ENCODE results near the gene ZMYND19. TPM values are rescaled to one million over a fixed set of nuclear protein-coding genes. Genes with fewer than 3 reads are reported as not detected.

ZMYND19 gene
- total RNA-seq, 6 donors from 2014 or later = 10.2 to 28.3 (median 20.9) TPM

GRCh38 chr9:137619240-137620047 lies 29.1 kb upstream of the ZMYND19 start:
- DNase-seq = peak in 1 of 2 donors; percentile 91

GRCh38 chr9:137618105-137619067 lies 28.1 kb upstream of the ZMYND19 start, which contains the start of gene EHMT1:
EHMT1 (plus strand) TSS chr9:137619005; CDS start chr9:137619029, 24 bp downstream.
- TF ChIP-seq CTCF (IDR thresholded peaks at IDR 0.05) (no peak), POLR2A (IDR thresholded peaks at IDR 0.05) (peak in 3 of 4 donors; percentile 49 to 77 (median 77)), POLR2AphosphoS5 (IDR thresholded peaks at IDR 0.05) (peak in 1 of 2 donors; percentile 68)
- no peaks in the 10 kb centered on the region for H3K27me3 ChIP-seq
- 2 to 3% methylated on average over 12 to 54 of the region's 94 CpGs for WGBS, 2 donors
- peaks cover 12 to 33% (median 26%) of the 10 kb centered on the region in 4 donors for H3K36me3 ChIP-seq
- ATAC-seq (ENCODE audit: low FRiP score in 2 of 2) (peak; percentile 82 to 94), DNase-seq (peak; percentile 78 to 99)
- H3K9me3 ChIP-seq = no peaks in the 10 kb centered on the region
- H3K4me1 ChIP-seq = peaks cover 38 to 74% (median 41%) of the 10 kb centered on the region in 4 donors
- H3K4me3 ChIP-seq = peak within 1 kb of the TSS; percentile 69 to 97 (median 81)
- H3K27ac ChIP-seq = peak within 1 kb of the TSS; percentile 91 to 95 (median 94)

More at GRCh38 chr9:137619240-137620047, 29.1 kb upstream of the ZMYND19 start:
- H3K27me3 ChIP-seq = no peaks in the 10 kb centered on the region
- H3K4me3 ChIP-seq = peak overlapping the region; percentile 69 to 82 (median 70)
- no peaks in the 10 kb centered on the region for H3K9me3 ChIP-seq
- peaks cover 34 to 66% (median 39%) of the 10 kb centered on the region in 4 donors for H3K4me1 ChIP-seq
- H3K27ac ChIP-seq = peak overlapping the region; percentile 80 to 91 (median 86)
- TF ChIP-seq POLR2A (IDR thresholded peaks at IDR 0.05) = peak in 1 of 4 donors; percentile 35
- TF ChIP-seq CTCF (IDR thresholded peaks at IDR 0.05) = no peak
- peak in 1 of 2 donors; percentile 4 for ATAC-seq (ENCODE audit: low FRiP score in 2 of 2)
- WGBS, 2 donors = 1 to 3% methylated on average over 16 to 27 of the region's 58 CpGs
- peaks cover 9 to 27% (median 18%) of the 10 kb centered on the region in 4 donors for H3K36me3 ChIP-seq

GRCh38 chr9:137615387-137615871 lies 25.1 kb upstream of the ZMYND19 start:
- Histone ChIP-seq H3K27ac (peak overlapping the region; percentile 21 to 89 (median 68)), H3K36me3 (peaks cover 12 to 32% (median 26%) of the 10 kb centered on the region in 4 donors), H3K4me1 (peaks cover 47 to 77% (median 55%) of the 10 kb centered on the region in 4 donors), H3K9me3 (no peaks in the 10 kb centered on the region), H3K4me3 (no peak overlapping the region), H3K27me3 (no peaks in the 10 kb centered on the region)
- peak in 1 of 2 donors; percentile 80 for DNase-seq
- WGBS, 2 donors = 95 to 100% methylated on average over 2 to 18 of the region's 19 CpGs
- no peak for TF ChIP-seq POLR2AphosphoS5 (IDR thresholded peaks at IDR 0.05)
- no peak for TF ChIP-seq CTCF (IDR thresholded peaks at IDR 0.05)
- TF ChIP-seq EP300 (IDR thresholded peaks at IDR 0.05) = no peak
- no peak for TF ChIP-seq POLR2A (IDR thresholded peaks at IDR 0.05)
- no peak for ATAC-seq (ENCODE audit: low FRiP score in 2 of 2)

- no peaks in the 10 kb centered on the region for H3K27me3 ChIP-seq
- no peak for TF ChIP-seq POLR2A (IDR thresholded peaks at IDR 0.05)
- no peak for TF ChIP-seq CTCF (IDR thresholded peaks at IDR 0.05)
- no peak for TF ChIP-seq POLR2AphosphoS5 (IDR thresholded peaks at IDR 0.05)
- TF ChIP-seq EP300 (IDR thresholded peaks at IDR 0.05) = no peak
- H3K4me1 ChIP-seq = peaks cover 41 to 75% (median 49%) of the 10 kb centered on the region in 4 donors
- ATAC-seq (ENCODE audit: low FRiP score in 2 of 2) (no peak), DNase-seq (peak in 1 of 2 donors; percentile 77)
- peak overlapping the region; percentile 21 to 89 (median 68) for H3K27ac ChIP-seq
- H3K36me3 ChIP-seq = peaks cover 12 to 32% (median 26%) of the 10 kb centered on the region in 4 donors
- WGBS, 2 donors = 91 to 94% methylated on average over 18 to 25 of the region's 25 CpGs
- no peaks in the 10 kb centered on the region for H3K9me3 ChIP-seq
- H3K4me3 ChIP-seq = no peak overlapping the region
Observed at GRCh38 chr9:137614631-137615386, 24.5 kb upstream of the ZMYND19 start.
